HG02798 (cell line): ENCODE data around the gene ICOS.
"Not testable (repeated sequence)": the region's sequence is repeated elsewhere in the genome, so short reads cannot be mapped to it uniquely, and the experiment has no call there.

Source experiments
- ATAC-seq: cut with Tn5 transposase; IDR thresholded peaks from one replicate; pipeline ENCODE4 v1.9.1; 2021; ENCODE audit warnings: mild to moderate bottlenecking; ENCODE audit not compliant: unreplicated experiment, poor library complexity

The ICOS gene

GRCh38 chr2:203916756-203917155 is 19.8 kb upstream of the ICOS start:
- ATAC-seq, result no peak

- no peak for ATAC-seq
Measured at GRCh38 chr2:203918264-203918663, 18.3 kb upstream of the ICOS start.

GRCh38 chr2:203918839-203919238 is 17.7 kb upstream of the ICOS start:
- no peak for ATAC-seq

GRCh38 chr2:203925512-203926158 is 10.9 kb upstream of the ICOS start:
- no peak for ATAC-seq

- no peak for ATAC-seq
Measured at GRCh38 chr2:203928849-203929248, 7.7 kb upstream of the ICOS start.

- ATAC-seq, result not testable (repeated sequence)
Measured at GRCh38 chr2:203931262-203931661, 5.3 kb upstream of the ICOS start.

- no peak for ATAC-seq
Measured at GRCh38 chr2:203934041-203934492, 2.5 kb upstream of the ICOS start.

- no peak for ATAC-seq
Measured at GRCh38 chr2:203934711-203935438, 1.7 kb upstream of the ICOS start.

GRCh38 chr2:203935568-203935967 is 995 bp upstream of the ICOS start:
- ATAC-seq, result no peak

- ATAC-seq, result no peak
Measured at GRCh38 chr2:203936949-203937348, 386 bp downstream of the ICOS start.

GRCh38 chr2:203937788-203938187 is 1.2 kb downstream of the ICOS start:
- no peak for ATAC-seq

- ATAC-seq, result no peak
Measured at GRCh38 chr2:203940039-203940438, 3.5 kb downstream of the ICOS start.

- ATAC-seq, result not testable (repeated sequence)
Measured at GRCh38 chr2:203943493-203944382, 7.2 kb downstream of the ICOS start.

- peak; percentile 52 for ATAC-seq
Measured at GRCh38 chr2:203948733-203949132, 12.2 kb downstream of the ICOS start.

- peak; percentile 10 for ATAC-seq
Measured at GRCh38 chr2:203949228-203949627, 12.7 kb downstream of the ICOS start.

GRCh38 chr2:203951366-203951902 is 14.9 kb downstream of the ICOS start:
- no peak for ATAC-seq

- ATAC-seq, result no peak
Measured at GRCh38 chr2:203959265-203959664, 22.7 kb downstream of the ICOS start.

GRCh38 chr2:203959672-203960071 is 23.1 kb downstream of the ICOS start:
- no peak for ATAC-seq

- ATAC-seq, result no peak
Measured at GRCh38 chr2:203960811-203961210, 24.2 kb downstream of the ICOS start.

- ATAC-seq, result not testable (repeated sequence)
Measured at GRCh38 chr2:203965190-203965589, 28.6 kb downstream of the ICOS start.

- ATAC-seq, result no peak
Measured at GRCh38 chr2:203971251-203971650, 34.7 kb downstream of the ICOS start.
